Natural killer cell (primary cell): ENCODE data around the gene KCNQ1OT1. TPM values are rescaled to one million over a fixed set of nuclear protein-coding genes. Genes with fewer than 3 reads are reported as not detected.

ENCODE experiments used
- ATAC-seq, 3 donors: fragments of 150-1000 bp in 2 of 3; fragments of 200-7000 bp in 1 of 3; cut with Tn5 transposase; 1 replicate in 1 of 3; 2 replicates in 2 of 3; pipeline ENCODE4 v1.10.0; 2021; ENCODE audit warnings: mild to moderate bottlenecking in 2 of 3, moderate library complexity in 2 of 3
- DNase-seq, 2 donors: peaks; one replicate each; pipeline versions ENCODE4 v3.0.0 to v3.0.0-alpha.2; 2013 to 2021; ENCODE audit warnings: mixed read lengths in 1 of 2
- H3K27ac ChIP-seq: one replicate; pipeline ENCODE4 v1.5.1; 2013; ENCODE audit warnings: mild to moderate bottlenecking, low read length
- H3K27me3 ChIP-seq: one replicate; pipeline ENCODE4 v1.6.1; 2013; ENCODE audit warnings: low read length; ENCODE audit not compliant: control insufficient read depth, insufficient read depth
- H3K36me3 ChIP-seq: one replicate; pipeline ENCODE4 v1.6.1; 2013; ENCODE audit warnings: low read length; ENCODE audit not compliant: control insufficient read depth, insufficient read depth
- H3K4me1 ChIP-seq: one replicate; pipeline ENCODE4 v1.6.1; 2013; ENCODE audit warnings: low read length; ENCODE audit not compliant: control insufficient read depth, insufficient read depth
- H3K4me3 ChIP-seq: one replicate; pipeline ENCODE4 v1.5.1; 2013; ENCODE audit warnings: low read length
- H3K9me3 ChIP-seq: one replicate; pipeline ENCODE4 v1.6.1; 2013; ENCODE audit warnings: low read length; ENCODE audit not compliant: control insufficient read depth, insufficient read depth
- H3K27ac Mint-ChIP-seq, 2 donors: one replicate each; pipeline ENCODE4 v1.8.0; 2022; ENCODE audit warnings: mild to moderate bottlenecking in 2 of 2, mixed read lengths in 2 of 2, moderate library complexity in 1 of 2
- H3K27me3 Mint-ChIP-seq, 2 donors: one replicate each; pipeline ENCODE4 v1.8.0; 2022; ENCODE audit warnings: low read depth in 2 of 2, mixed read lengths in 2 of 2
- H3K36me3 Mint-ChIP-seq: one replicate; pipeline ENCODE4 v1.8.0; 2022; ENCODE audit warnings: mixed read lengths
- H3K4me1 Mint-ChIP-seq, 2 donors: one replicate each; pipeline ENCODE4 v1.8.0; 2022; ENCODE audit warnings: mixed read lengths in 2 of 2
- H3K4me3 Mint-ChIP-seq: one replicate; pipeline ENCODE4 v1.8.0; 2022; ENCODE audit warnings: mild to moderate bottlenecking, moderate library complexity, mixed read lengths
- H3K9me3 Mint-ChIP-seq, 2 donors: one replicate each; pipeline ENCODE4 v1.8.0; 2022; ENCODE audit warnings: mixed read lengths in 2 of 2
- CTCF ChIP-seq: fragments of 200-600 bp; IDR thresholded peaks from one replicate; pipeline ENCODE4 v1.8.0; 2022; ENCODE audit warnings: antibody characterized with exemption
- WGBS: methylation state at CpG from one replicate; pipeline ENCODE4 v1.1.7; 2013; ENCODE audit warnings: missing lambda C conversion rate; ENCODE audit not compliant: insufficient coverage; 5-methylcytosine and 5-hydroxymethylcytosine counted together
- intact Hi-C: fragments of 100-400 bp; cut with micrococcal nuclease; formaldehyde crosslinking; loops from one replicate; pipeline ENCODE4 v1.14.2; 2022
- total RNA-seq, 4 donors: library from RNA; stranded (reverse); fragments of 120-200 nt in 1 of 4; gene quantifications; one replicate each; pipeline versions ENCODE4 v1.2.3 to v1.2.4, GENCODE V29; 2013 to 2022

KCNQ1OT1 gene
- total RNA-seq, 3 donors from 2014 or later (not counting 1 experiment from before 2014, with no cell fraction given) = 0.72 to 0.78 (median 0.75) TPM

DNA sequence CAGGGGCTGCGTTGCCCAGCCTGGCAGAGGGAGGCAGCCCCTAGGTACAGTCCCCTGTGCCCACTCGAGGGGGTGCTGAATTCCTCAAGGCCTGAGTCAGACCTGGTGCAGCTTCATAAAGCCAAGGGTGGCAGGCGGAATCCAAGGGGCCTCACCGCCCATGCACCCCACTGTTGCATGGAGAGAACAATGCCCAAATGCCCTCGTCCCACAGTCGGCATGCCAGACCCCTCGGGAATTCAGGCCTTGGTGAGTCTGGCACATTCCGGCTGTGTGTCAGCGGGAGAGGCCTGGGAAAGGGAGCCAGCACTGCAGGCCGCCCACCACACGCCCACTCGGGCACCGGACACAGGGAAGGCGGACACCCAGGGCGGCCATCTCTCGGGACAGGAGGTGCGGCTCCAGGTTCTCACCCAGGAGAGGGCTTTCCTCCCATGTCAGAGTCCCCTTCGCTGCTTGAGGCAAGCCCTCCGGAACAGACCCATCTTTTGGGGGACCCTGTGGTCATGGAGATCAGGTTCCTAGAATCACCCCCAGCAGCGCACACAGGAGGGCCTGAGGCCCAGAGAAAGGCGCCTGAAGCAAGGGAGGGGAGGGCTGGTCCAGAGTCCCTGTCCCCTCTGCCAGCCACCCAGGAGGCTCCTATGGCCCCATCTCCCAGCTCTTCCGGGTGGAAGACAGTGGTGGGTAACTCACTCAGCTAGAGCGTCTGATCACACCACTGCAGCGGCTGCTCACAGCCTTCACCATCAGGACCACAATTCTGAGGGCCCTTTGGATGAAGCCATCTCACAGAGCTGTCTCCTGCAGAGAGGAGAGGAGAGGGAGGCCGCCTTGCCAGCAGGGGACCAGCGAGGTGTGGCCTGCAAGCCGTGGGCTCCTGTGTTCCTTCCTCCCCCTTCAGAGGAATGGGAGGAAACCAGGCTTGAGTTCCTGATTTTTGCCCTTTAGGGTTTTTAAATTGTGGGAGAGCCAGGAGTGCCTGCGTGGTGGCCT is 31.6 kb upstream of the KCNQ1OT1 start:
- 86% methylated on average over 28 of the region's 28 CpGs for WGBS
- H3K4me3 ChIP-seq = no peak overlapping the region
- intact Hi-C loops = no loop called here
- H3K27ac ChIP-seq = no peak overlapping the region
- no peaks in the 10 kb centered on the region for H3K36me3 ChIP-seq
- no peak for ATAC-seq
- H3K4me1 ChIP-seq = no peaks in the 10 kb centered on the region
- H3K4me3 Mint-ChIP-seq = no peak overlapping the region
- DNase-seq = no peak
- TF ChIP-seq CTCF = no peak
- H3K27ac Mint-ChIP-seq = no peak overlapping the region
- H3K9me3 Mint-ChIP-seq = no peaks in the 10 kb centered on the region
- no peaks in the 10 kb centered on the region for H3K36me3 Mint-ChIP-seq
- H3K27me3 Mint-ChIP-seq = no peaks in the 10 kb centered on the region
- H3K27me3 ChIP-seq = no peaks in the 10 kb centered on the region
- H3K9me3 ChIP-seq = no peaks in the 10 kb centered on the region
- H3K4me1 Mint-ChIP-seq = no peaks in the 10 kb centered on the region

- no peaks in the 10 kb centered on the region for H3K27me3 Mint-ChIP-seq
- no peak overlapping the region for H3K4me3 Mint-ChIP-seq
- Histone ChIP-seq H3K4me3 (no peak overlapping the region), H3K4me1 (no peaks in the 10 kb centered on the region), H3K36me3 (no peaks in the 10 kb centered on the region), H3K9me3 (no peaks in the 10 kb centered on the region), H3K27ac (no peak overlapping the region), H3K27me3 (no peaks in the 10 kb centered on the region)
- intact Hi-C loops = no loop called here
- DNase-seq = no peak
- H3K27ac Mint-ChIP-seq = no peak overlapping the region
- WGBS = 88% methylated on average over 16 of the region's 16 CpGs
- H3K9me3 Mint-ChIP-seq = no peaks in the 10 kb centered on the region
- H3K4me1 Mint-ChIP-seq = no peaks in the 10 kb centered on the region
- no peak for TF ChIP-seq CTCF
- no peak for ATAC-seq
- no peaks in the 10 kb centered on the region for H3K36me3 Mint-ChIP-seq
These were observed 30.7 kb upstream of the KCNQ1OT1 start for GRCh38 chr11:2730272-2731129.

- Histone ChIP-seq H3K4me3 (no peak overlapping the region), H3K27ac (no peak overlapping the region), H3K27me3 (no peaks in the 10 kb centered on the region), H3K9me3 (no peaks in the 10 kb centered on the region), H3K4me1 (no peaks in the 10 kb centered on the region), H3K36me3 (no peaks in the 10 kb centered on the region)
- no peaks in the 10 kb centered on the region for H3K9me3 Mint-ChIP-seq
- no peaks in the 10 kb centered on the region for H3K4me1 Mint-ChIP-seq
- DNase-seq = no peak
- no peaks in the 10 kb centered on the region for H3K27me3 Mint-ChIP-seq
- intact Hi-C loops = no loop called here
- H3K27ac Mint-ChIP-seq = no peak overlapping the region
- H3K4me3 Mint-ChIP-seq = no peak overlapping the region
- ATAC-seq = no peak
- no peak for TF ChIP-seq CTCF
- no peaks in the 10 kb centered on the region for H3K36me3 Mint-ChIP-seq
- 85% methylated on average over 9 of the region's 9 CpGs for WGBS
These were observed 30.0 kb upstream of the KCNQ1OT1 start for GRCh38 chr11:2729841-2730240.
